SIG-M5 treated with dmso at 0.1 percent for 504 hours (cell line): Measurements from ENCODE around the gene SLC26A1.
A peak's percentile ranks its signal among the peaks of the same experiment; 100 is the strongest.
"Not testable (repeated sequence)": the region's sequence is repeated elsewhere in the genome, so short reads cannot be mapped to it uniquely, and the experiment has no call there.

Experiments used
- DNase-seq: peaks from one replicate; lab custom pipeline; 2025; ENCODE audit not compliant: unreplicated experiment; lab: John Stamatoyannopoulos, UW

Gene SLC26A1

DNA sequence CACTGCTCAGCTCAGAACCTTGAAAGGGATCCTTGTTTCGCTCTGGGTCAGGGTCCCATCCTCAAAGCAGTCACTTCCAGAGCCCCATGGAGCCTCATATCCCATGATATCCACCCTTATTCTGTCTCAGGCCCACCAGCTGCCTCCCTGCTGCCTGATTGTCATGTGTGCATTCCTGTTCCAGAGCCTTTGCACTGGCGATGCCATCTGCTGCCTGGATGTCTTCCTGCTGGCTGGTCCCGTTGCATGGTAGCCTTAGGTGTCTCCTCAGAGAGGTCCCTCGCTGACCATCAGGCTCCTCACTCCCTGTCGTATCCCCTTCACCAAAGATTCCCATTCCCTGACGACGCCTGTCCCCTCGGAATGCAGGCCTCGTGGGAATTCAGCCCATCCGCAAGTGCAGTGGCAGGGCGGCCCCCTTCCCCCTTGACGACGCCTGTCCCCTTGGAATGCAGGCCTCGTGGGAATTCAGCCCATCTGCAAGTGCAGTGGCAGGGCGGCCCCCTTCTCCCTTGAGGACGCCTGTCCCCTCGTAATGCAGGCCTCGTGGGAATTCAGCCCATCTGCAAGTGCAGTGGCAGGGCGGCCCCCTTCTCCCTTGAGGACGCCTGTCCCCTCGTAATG, 6.1 kb upstream of the SLC26A1 start:
- DNase-seq = not testable (repeated sequence)

DNA sequence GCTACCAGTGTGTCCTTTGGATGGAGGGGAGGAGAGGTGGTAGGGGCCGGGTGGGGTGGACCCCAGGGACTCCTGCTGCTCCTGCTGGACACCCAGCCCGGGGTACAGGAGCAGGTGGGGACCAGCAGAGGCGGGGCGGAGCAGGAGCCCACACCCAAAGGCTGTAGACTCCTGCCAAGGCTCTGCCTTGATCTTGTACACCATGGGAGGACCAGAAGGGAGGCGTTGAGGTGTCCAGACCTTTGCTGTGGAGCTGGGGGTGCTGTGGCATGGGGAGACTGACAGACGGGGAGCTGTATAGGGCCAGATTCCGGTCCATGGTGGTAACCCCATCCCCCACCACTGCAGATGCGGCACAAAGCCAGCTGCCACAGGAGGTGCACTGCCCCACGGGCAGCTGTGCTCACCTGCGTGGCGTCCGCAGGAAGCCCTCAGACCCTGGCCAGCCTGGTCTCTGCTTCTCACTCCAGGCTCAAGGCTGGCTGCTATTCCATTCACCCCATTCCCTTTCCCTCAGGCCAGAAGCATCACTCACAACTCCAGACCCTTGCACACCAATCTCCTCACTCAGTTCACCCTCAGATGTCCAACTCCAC, 5.0 kb upstream of the SLC26A1 start:
- no peak for DNase-seq

DNA sequence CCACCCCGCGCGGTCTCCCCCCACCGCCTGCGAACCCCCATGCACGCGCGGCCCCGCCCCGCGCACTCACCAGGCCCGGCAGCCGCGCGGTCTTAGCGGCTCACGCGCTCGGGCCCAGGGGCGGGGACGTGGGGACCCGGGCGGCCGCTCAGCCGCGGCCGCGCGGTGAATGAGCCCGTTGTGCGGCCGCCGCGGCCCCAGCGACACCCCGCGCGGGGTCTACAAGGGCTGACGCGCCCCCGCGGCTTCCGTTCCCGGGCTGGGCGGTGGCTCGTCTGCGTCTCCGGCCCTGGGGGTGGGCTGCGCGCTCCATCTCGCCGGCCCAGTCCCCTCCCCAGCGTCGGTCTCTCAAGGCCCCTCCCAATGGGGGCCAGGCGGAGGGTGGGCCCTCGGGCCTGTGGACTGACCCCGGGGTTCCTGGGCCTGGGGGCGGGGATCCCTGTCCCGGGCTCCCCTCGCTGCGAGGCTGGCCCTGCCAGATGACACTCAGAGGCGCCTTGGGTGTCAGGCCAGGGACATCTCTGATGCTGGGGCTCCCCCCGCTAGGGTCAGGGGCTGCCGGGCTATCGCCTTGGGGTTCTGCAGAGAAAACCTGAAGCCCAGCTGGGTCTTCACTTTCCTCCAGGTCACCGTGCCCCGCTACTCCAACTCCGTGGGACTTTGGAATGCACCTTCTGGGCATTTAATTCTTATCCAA, 4.3 kb upstream of the SLC26A1 start:
- DNase-seq = no peak

DNA sequence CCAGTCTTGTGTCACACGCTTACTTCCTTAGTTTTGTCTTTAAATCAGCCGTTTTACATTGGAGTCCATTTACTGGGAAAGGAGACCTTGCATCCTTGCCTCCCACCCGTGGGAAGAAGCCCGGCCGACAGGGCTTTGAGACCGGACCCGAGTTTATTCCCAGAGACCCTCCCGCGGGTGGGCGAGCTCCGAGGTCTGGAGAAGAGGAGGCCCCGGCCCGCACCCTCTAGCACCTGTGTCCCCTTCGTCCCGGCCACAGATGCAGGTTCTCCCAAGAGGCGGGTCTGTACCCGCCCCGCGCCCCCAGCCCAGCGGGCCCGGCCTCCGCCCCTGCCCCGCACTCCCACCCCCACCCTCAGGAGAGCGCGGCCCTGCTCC, 3.8 kb upstream of the SLC26A1 start:
- DNase-seq = no peak

DNA sequence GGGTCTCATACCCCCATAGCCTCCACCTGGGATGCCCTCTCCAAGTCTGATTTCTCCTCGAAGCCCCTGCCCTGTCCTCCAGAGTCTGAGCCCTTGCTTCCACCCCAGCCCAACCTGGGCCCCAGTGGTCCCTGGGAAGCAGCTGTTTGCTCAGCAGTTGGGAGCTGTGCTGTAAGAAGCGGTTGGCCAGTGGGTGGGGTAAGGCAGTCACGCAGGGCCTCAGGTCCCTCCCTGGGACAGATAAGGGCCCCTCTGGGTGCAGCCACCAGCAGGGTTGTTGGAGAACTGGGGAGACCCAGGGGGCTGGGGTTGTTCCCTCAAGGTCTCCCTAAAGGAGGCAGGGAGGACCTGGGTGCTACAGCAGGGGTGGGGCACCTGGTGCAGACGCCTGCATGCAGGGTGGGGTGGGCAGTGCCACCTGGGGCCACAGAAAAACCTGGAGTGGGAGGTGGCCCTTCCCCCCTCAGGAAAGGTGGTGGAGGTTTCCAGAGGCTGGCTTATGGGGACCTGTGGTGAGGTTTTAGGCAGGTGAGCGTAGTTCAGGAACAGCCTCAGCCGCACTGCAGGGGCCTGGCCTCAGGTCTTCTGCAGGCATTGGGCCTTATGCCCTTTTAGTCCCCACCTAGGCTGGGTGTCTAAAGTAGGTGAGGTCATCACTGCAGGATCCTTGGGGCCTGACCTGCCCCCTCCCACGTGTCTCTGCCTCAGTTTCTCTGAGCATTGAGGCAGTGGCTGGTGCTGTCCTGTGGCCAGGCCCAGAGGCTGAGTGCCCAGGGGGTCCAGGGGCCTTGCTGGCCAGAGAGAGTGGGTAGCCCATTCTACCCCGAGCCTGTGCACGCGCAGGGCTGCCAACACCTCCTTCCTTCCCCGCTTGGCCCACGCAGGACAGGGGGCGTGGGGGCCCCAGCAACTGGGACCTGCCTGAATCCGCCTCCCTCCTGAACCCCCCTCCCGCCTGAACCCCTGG, 3.1 kb upstream of the SLC26A1 start:
- no peak for DNase-seq

DNA sequence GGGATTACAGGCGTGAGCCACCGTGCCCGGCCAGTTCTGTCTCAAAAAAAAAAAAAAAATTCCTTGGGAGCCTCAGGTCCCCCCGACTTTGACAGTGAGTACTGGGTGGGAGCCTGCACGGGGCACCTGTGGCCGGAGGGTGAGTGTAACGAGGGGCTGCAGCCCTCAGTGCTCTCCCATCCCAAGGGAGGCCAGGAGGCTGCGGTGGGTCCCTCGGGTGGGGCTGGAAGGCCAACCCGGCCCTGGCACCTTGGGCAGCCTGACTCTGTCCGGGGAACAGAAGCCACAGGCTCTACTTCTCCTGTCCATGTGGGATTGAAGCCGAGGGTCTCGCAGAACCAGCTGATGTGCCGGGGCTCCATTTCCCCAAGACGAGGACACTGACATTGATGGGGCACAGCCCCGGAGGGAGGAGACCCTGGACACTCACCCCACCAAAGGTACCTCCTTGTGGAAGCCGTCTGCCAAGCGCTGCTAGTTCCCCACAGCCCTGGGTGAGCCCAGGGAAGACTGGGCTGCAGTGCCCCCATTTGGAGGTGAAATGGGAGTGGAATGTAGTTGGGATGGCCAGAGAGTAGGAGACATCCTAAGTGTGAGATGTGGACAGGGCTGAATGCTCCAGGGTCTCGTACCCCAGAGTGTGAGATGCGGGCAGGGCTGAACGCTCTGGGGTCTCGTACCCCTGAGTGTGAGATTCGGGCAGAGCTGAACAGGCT, 2.3 kb upstream of the SLC26A1 start:
- DNase-seq = no peak

DNA sequence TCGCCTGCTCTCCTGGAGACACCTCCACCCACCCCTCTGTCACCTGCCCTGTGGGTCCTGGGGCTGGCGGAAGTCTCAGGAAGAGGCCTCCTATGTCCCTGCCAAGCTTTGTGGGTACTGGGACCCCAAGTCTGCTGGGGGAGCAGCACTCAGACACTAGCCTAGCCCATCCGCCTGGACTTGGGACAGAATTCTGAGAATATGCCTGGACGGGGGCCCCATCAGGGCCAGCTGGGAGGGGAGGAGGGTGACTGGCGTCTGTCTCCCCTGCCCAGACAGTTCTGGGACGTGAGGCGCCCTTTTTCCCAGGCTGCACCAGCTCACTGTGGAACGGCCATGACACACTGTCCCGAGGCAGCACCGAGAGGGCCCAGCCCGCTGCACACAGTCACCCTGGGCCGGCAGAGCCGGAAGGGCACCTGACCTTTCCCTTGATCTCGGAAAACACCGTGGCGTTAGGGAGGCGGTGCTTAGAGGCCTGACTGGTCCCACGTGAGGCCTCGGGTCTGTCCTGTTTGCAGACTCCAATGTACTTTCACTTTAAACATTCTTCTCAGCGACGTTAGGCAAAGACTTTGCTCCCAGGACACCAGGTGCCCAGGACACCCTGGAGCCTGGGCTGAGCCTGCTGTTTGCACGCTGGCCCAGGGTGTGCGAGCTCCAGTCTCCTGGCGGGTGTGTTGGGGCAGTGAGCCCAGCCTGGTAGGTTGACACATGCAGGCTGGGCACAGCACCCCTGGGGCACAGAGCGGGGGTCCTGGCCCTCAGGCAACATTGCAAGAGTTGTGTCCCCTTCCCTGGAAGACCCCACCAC, 700 bp downstream of the SLC26A1 start:
- peak; percentile 28 for DNase-seq

DNA sequence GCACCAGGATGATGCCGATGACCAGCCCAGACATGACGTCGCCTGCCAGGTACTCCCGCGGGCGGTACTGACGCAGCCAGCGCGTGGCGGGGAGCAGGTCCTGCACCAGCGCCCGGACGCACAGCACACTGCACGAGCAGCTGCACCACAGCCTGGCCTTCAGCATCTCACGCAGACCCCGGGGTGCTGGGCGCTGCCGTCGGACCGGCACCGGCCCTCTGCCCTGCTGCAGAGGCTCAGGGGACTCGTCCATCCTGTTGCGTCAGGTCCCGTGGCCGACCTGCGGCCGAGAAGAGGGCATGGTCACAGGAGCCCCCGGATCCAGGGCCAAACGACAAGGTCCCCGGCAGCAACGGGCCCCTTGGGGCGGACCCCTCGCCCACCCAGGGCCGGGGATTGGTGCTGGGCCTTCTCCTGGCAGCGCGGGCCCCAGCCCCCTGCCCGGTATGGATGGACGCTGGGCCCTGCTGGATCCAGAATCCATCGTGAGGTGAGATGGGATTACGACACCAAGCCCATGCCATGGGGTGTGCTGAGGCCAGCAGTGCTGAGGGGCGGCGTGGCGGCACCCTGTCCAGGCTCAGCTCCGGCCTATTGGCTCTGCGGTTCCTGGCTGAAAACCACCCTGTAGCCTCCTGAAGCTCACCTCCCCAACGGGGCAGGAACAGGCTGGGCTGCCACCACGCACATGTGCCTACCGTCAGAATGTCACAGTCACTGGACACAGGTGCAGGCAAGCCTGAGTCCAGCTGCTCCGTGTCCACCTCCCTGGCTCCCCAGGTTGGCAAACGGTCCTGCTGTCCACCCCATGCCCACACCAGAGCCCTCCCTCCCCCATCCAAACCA, 1.5 kb downstream of the SLC26A1 start:
- no peak for DNase-seq

DNA sequence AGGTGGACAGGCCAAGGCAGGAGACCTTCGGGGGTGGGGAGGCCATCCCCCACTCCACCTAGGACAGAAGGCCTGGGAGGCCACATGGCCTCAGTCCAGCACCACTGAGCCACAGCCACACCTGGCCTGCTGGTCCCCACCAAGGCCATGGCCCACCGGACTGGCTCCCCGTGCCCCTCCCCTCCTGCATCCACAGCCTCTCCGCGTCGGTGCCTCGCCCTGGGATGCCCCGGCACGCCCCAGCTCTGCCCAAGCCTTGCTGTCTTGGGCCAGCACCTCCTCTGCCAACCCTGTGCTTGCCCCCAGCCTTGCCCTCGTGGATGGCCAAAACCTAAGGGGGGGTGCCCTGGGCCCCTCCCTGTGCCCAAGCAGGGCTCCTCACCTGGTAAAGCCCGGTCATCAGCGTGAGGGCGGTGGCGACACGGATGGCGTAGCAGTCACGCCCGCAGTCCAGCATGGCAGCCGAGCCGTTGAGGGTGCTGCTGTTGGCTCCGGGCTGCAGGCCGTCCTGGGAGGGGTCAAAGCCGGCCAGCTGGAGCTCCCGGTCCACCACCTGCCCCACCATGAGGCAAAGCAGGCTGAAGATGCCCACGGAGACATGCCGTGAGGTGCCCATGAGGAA, 2.3 kb downstream of the SLC26A1 start:
- no peak for DNase-seq

DNA sequence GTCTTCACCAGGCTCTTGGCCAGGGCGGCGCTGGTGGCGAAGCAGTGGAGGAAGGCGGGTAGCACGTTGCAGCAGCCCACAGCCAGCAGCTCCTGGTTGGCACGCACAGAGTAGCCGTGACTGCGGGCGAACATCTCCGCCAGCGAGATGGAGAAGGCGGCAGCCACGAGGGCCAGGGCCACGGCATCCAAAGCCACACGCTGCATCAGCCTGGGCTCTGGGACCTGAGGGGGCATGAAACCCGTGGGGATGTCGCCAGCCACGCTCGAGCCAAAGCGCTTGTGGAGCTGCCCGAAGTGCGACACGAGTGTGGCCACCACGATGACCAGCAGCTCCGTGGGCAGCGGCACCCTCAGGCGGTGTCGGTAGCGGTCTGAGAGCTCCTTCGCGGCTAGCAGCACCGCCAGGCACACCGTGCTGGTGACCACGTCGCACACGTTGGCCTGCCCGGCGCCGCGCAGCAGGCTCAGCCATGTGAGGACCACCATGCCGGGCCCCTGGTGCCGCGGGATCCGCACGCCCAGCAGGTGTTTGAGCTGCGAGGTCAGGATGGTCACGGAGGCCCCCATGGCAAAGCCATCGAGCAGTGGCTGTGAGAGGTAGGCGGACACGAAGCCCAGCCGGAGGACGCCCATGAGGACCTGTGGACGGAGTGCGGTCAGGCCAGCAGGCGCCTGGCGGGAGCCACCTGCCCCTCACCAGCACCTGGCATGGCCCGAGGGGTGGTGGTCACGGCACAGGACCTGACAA, 3.3 kb downstream of the SLC26A1 start:
- DNase-seq = no peak

DNA sequence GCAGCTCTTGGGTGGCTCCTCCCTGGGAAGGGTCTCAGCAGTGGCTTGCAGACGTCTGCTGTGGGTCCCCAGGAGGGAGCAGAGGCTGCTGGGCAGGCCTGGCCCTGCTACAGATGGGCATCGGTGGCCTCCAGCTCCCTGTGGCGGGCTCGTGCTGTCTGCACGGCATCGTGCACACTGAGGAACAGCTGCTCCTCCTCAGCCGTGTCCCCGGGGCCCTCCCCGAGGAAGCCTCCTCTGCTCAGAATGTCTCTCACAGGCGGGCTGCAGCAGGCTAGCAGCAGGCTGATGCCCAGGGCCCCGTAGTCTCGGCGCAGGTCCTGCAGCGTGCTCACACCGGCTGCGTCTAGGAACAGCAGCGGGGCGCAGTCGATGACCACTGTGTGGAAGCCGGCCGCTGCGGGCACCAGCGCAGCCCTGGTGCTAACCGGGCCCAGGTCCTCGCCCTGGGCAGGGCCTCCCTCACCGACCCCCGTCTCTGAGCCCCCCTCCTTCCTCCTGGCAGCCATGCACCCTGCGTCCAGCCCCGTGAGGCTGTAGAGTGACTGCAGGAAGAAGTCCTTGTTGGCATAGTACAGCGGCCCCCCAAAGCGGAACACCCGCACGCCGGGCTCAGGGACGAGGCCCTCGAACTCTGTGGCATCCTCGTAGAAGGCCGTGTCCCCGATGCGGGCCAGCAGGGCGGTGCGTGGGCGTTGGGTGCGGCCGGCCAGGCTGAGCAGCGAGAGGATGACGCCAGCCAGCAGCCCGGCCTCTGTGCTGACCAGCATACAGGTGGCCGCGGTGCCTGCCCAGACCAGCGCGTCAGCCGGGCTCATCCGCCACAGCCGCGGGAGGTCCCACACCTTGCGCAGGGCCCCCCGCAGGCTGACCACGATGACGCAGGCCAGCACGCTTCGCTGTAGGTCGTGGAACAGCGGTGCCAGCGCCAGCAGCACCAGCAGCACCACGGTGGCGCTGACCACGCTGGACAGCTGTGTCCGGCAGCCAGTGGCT, 4.2 kb downstream of the SLC26A1 start:
- DNase-seq = no peak

DNA sequence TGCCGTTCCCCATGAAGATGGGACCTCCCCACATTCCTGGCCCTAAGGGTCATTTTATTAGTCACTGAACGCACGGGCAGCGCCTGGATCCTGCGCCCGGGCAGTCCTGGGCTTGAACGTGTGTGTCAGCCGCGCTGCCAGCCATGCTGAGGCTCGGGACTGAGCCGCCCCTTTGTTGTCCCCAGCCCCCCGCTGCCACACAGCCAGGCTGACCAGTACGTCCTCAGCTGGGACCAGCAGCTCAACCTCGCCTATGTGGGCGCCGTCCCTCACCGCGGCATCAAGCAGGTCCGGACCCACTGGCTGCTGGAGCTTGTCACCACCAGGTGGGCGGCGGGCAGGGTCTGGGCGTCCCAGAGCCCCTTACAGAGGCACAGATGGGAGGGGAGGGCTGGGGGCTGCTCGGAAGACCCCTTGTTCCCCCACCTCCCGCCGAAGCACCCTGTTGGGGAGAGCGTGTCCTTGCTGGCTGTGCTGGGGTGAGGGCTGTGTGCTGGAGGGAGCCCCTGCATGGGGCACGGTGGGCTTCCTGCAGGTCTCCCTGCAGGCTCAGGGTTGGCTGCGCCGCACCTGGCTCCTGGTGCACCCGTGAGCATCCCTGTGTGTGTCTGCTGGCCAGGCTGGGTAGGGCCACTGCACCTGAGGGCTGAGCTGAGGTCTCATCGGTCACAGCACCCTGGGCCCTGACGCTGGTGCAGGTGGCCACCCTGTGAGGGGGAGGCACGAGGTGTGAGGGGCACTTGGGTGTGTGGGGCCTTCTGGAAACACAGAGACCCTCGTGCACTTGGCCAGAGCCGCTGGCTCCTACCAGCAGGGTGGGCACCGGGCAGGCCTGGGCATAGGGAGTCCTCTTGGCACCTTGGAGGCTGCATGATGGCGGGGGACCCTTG, 5.3 kb downstream of the SLC26A1 start:
- DNase-seq = no peak

DNA sequence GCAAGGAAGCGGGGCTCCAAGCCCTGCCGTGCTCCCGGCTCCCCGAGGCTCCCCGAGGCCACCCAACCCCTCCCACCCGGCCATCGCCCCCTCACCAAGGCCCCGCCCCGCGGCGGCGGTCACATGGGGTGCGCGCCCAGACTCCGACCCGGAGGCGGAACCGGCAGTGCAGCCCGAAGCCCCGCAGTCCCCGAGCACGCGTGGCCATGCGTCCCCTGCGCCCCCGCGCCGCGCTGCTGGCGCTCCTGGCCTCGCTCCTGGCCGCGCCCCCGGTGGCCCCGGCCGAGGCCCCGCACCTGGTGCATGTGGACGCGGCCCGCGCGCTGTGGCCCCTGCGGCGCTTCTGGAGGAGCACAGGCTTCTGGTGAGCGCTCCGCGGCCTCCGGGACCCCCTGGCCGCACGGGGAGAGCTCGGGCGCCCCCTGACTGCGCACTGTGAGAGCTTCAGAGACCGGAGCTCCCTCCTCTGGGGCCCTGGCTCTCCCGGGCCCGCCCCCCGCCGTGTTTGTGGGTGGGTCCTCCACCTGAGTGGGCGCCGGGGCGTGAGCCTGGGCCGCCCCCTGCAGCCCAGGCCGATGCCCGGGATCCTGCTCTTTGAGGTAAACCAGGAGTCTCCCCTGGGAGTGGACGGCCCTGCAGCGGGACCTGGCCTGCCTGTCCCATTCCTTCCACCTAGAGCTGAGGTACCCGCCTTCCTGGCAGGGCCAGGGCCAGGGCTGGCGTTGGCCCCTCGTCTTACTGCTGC, 6.2 kb downstream of the SLC26A1 start, which contains the start of gene IDUA:
Gene IDUA, plus strand, starts transcription at position 166 of the 745 bp plus-strand sequence. Its CDS starts 41 bp downstream, at position 207.
- DNase-seq = peak; percentile 50

DNA sequence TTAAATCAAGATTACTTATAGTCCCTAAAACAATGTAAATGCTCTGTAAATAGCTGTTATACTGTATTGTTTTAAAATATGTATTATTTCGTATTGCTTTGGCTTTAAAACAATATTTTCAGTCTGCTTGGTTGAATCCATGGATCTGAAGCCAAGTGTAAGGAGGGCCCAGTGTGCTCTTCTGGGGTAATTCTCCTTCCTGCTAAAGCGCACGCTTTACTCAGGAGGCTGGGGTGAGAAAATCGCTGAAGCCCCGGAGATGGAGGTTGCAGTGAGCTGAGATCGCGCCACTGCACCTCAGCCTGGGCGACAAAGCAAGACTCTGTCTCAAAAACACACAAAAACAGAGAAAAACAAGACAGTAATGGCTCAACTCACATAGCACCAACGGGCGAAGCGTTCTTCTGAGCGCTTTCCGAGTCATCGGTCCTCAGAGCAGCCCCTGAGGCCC, 6.8 kb downstream of the SLC26A1 start:
- DNase-seq = no peak
